K562 (cell line): Measurements from ENCODE around the gene RGS5.

Source experiments
- CTCF ChIP-seq, 3 experiments: IDR thresholded peaks in 2 of 3; conservative IDR thresholded peaks in 1 of 3; 2 replicates each; pipeline ENCODE4 v1.5.1; 2011 to 2012; ENCODE audit warnings: low read length in 3 of 3, mild to moderate bottlenecking in 3 of 3, control low read depth in 2 of 3, improper control_type of control experiment in 1 of 3, inconsistent platforms in 1 of 3, low read depth in 1 of 3, mixed read lengths in 1 of 3, moderate library complexity in 1 of 3; ENCODE audit not compliant: insufficient read depth in 2 of 3
- FOXJ3 ChIP-seq: sonication (generic); formaldehyde crosslinking; IDR thresholded peaks from 2 replicates; pipeline ENCODE4 v1.4.0; 2020; ENCODE audit warnings: mild to moderate bottlenecking, missing genetic modification reagents
- GABPA ChIP-seq: fragments of 200-800 bp; sonication (Bioruptor generic); conservative IDR thresholded peaks from 2 replicates; pipeline ENCODE4 v1.6.1; 2016; ENCODE audit warnings: low read depth, missing genetic modification characterization, missing compliant biosample characterization
- GATA2 ChIP-seq: sonication (generic); formaldehyde crosslinking; IDR thresholded peaks from 2 replicates; pipeline ENCODE4 v1.4.0; 2020; ENCODE audit warnings: mild to moderate bottlenecking, missing genetic modification reagents
- NFXL1 ChIP-seq: fragments of 450-650 bp; formaldehyde crosslinking; IDR thresholded peaks from 2 replicates; pipeline ENCODE4 v1.4.0; 2021; ENCODE audit warnings: mild to moderate bottlenecking
- ZNF707 ChIP-seq: fragments of 250-450 bp; sonication (Bioruptor Pico); conservative IDR thresholded peaks from 2 replicates; pipeline ENCODE4 v1.8.0; 2022; ENCODE audit warnings: inconsistent platforms, mild to moderate bottlenecking, moderate library complexity

GRCh38 chr1:163188947-163189346 lies 13.8 kb downstream of the RGS5 start:
- TF ChIP-seq GABPA (tag), result no peak
- no peak for TF ChIP-seq NFXL1
- no peak for TF ChIP-seq FOXJ3 (CRISPR knock-in tag)
- TF ChIP-seq CTCF (IDR thresholded peaks at IDR 0.05 in 2 of 3, conservative IDR thresholded peaks at IDR 0.05 in 1 of 3; ENCODE audit: insufficient read depth in 2 of 3, low read depth in 1 of 3, low read length in 3 of 3), result no peak
- TF ChIP-seq GATA2, result no peak
- no peak for TF ChIP-seq ZNF707
